ENCODE measurements around the gene F2RL2. TPM values are rescaled to one million over a fixed set of nuclear protein-coding genes. Genes with fewer than 3 reads are reported as not detected.
A peak's percentile ranks its signal among the peaks of the same experiment; 100 is the strongest.

F2RL2 gene
- total RNA-seq = 0.16 TPM in 1 of 2 replicates, not detected in the other
- long read RNA-seq = 0 reads

- Mint-ChIP-seq H3K9me3 (ENCODE audit: low read depth) (no peaks in the 10 kb centered on the region), H3K4me1 (ENCODE audit: low read depth) (peaks cover 7% of the 10 kb centered on the region), H3K27ac (no peak within 1 kb of the TSS), H3K4me3 (ENCODE audit: low read depth) (no peak within 1 kb of the TSS), H3K27me3 (peaks cover 7% of the 10 kb centered on the region), H3K36me3 (ENCODE audit: insufficient read depth) (no peaks in the 10 kb centered on the region)
- DNase-seq (ENCODE audit: low spot score, unreplicated experiment) = no peak
- no peak for TF ChIP-seq CTCF (IDR thresholded peaks at IDR 0.05; ENCODE audit: unreplicated experiment)
Measured at GRCh38 chr5:76622973-76623596, at the start of gene F2RL2. Gene F2RL2 (minus strand): TSS chr5:76623403. CDS start chr5:76623230, 173 bp downstream.

- Mint-ChIP-seq H3K36me3 (ENCODE audit: insufficient read depth) (peaks cover 6% of the 10 kb centered on the region), H3K9me3 (ENCODE audit: low read depth) (no peaks in the 10 kb centered on the region), H3K27ac (no peak overlapping the region), H3K4me1 (ENCODE audit: low read depth) (peaks cover 10% of the 10 kb centered on the region), H3K4me3 (ENCODE audit: low read depth) (no peak overlapping the region), H3K27me3 (no peaks in the 10 kb centered on the region)
- DNase-seq (ENCODE audit: low spot score, unreplicated experiment) = no peak
- TF ChIP-seq CTCF (IDR thresholded peaks at IDR 0.05; ENCODE audit: unreplicated experiment) = no peak
Measured at GRCh38 chr5:76672242-76672641, 49.0 kb upstream of the F2RL2 start.

GRCh38 chr5:76670508-76670907 is 47.3 kb upstream of the F2RL2 start:
- Mint-ChIP-seq H3K36me3 (ENCODE audit: insufficient read depth) (peaks cover 8% of the 10 kb centered on the region), H3K9me3 (ENCODE audit: low read depth) (no peaks in the 10 kb centered on the region), H3K4me1 (ENCODE audit: low read depth) (peaks cover 13% of the 10 kb centered on the region), H3K27me3 (no peaks in the 10 kb centered on the region), H3K4me3 (ENCODE audit: low read depth) (no peak overlapping the region), H3K27ac (no peak overlapping the region)
- no peak for DNase-seq (ENCODE audit: low spot score, unreplicated experiment)
- TF ChIP-seq CTCF (IDR thresholded peaks at IDR 0.05; ENCODE audit: unreplicated experiment) = no peak

GRCh38 chr5:76669245-76669644 is 46.0 kb upstream of the F2RL2 start:
- H3K4me3 Mint-ChIP-seq (ENCODE audit: low read depth) = no peak overlapping the region
- peaks cover 8% of the 10 kb centered on the region for H3K36me3 Mint-ChIP-seq (ENCODE audit: insufficient read depth)
- TF ChIP-seq CTCF (IDR thresholded peaks at IDR 0.05; ENCODE audit: unreplicated experiment) = no peak
- no peaks in the 10 kb centered on the region for H3K9me3 Mint-ChIP-seq (ENCODE audit: low read depth)
- no peak for DNase-seq (ENCODE audit: low spot score, unreplicated experiment)
- H3K27ac Mint-ChIP-seq = no peak overlapping the region
- peaks cover 9% of the 10 kb centered on the region for H3K4me1 Mint-ChIP-seq (ENCODE audit: low read depth)
- H3K27me3 Mint-ChIP-seq = no peaks in the 10 kb centered on the region

GRCh38 chr5:76667495-76667894 is 44.3 kb upstream of the F2RL2 start:
- peak overlapping the region; percentile 62 for H3K27ac Mint-ChIP-seq
- peaks cover 8% of the 10 kb centered on the region for H3K36me3 Mint-ChIP-seq (ENCODE audit: insufficient read depth)
- DNase-seq (ENCODE audit: low spot score, unreplicated experiment) = no peak
- H3K27me3 Mint-ChIP-seq = no peaks in the 10 kb centered on the region
- peaks cover 10% of the 10 kb centered on the region for H3K4me1 Mint-ChIP-seq (ENCODE audit: low read depth)
- TF ChIP-seq CTCF (IDR thresholded peaks at IDR 0.05; ENCODE audit: unreplicated experiment) = no peak
- no peak overlapping the region for H3K4me3 Mint-ChIP-seq (ENCODE audit: low read depth)
- no peaks in the 10 kb centered on the region for H3K9me3 Mint-ChIP-seq (ENCODE audit: low read depth)

All from progenitor cell of endocrine pancreas (in vitro differentiated cells).